BLaER1 treated with 17β-estradiol and CSF1 and Interleukin-3, amounts not matched to agents 10 nM and 100 nM (cell line): ENCODE results near the gene BLOC1S4.

Source experiments
- H3K27ac ChIP-seq, 11 experiments: shearing (Covaris generic); formaldehyde crosslinking; 2 replicates each; pipeline ENCODE4 v1.8.1; 2022
- H3K27me3 ChIP-seq, 11 experiments: shearing (Covaris generic); formaldehyde crosslinking; 2 replicates each; pipeline ENCODE4 v1.8.1; 2022
- H3K36me3 ChIP-seq, 11 experiments: shearing (Covaris generic); formaldehyde crosslinking; 2 replicates each; pipeline ENCODE4 v1.8.1; 2022
- H3K4me1 ChIP-seq, 10 experiments: shearing (Covaris generic); formaldehyde crosslinking; 2 replicates each; pipeline ENCODE4 v1.8.1; 2022
- H3K4me2 ChIP-seq, 11 experiments: shearing (Covaris generic); formaldehyde crosslinking; 2 replicates each; pipeline ENCODE4 v1.8.1; 2022
- H3K4me3 ChIP-seq, 10 experiments: shearing (Covaris generic); formaldehyde crosslinking; 2 replicates each; pipeline ENCODE4 v1.8.1; 2022
- H3K9ac ChIP-seq, 11 experiments: shearing (Covaris generic); formaldehyde crosslinking; 2 replicates each; pipeline ENCODE4 v1.8.1; 2022
- H3K9me3 ChIP-seq, 11 experiments: shearing (Covaris generic); formaldehyde crosslinking; replicated peaks in 1 of 11; 2 replicates each; pipeline ENCODE4 v1.8.1; 2022
- H4K20me1 ChIP-seq, 11 experiments: shearing (Covaris generic); formaldehyde crosslinking; 2 replicates each; pipeline ENCODE4 v1.8.1; 2022
- Cebpa-rat ChIP-seq, 11 experiments: shearing (Covaris generic); IDR thresholded peaks; 2 replicates each; pipeline ENCODE4 v1.8.1; 2022

Gene BLOC1S4

DNA sequence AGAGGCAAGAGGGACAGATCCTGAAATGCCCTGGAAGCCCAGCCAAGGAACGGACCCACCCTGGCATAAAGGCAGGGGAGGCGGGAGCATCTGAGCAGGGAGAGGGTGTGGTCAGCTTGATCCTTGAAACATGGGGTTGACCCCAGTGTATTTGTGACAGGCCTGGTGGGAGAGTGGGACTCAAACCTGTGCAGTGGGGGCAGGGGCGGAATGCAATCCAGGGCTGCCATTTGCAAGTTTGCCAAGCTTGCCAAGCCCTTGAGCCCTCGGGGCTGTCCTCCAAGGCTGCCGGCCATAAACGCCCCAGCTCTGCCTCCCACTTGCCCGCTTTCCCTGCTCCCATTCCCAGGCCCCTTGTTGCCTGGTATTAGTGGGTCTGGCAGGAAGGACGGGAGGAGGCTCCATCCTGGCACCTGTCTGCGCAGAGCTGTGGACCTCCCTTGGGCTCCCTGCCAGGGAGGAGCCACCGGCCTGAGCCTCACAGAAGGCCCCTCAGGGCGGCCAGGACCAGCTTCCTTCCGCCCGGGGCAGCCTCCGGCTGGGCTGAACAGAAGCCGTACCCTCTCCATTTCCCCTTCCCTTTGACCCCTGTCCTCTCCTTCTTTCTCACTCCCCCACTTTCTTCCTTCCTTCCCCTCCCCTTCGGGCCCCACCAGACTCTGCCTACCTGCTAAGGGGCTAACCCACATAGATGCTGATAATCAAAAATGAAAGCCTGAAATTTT is 21.6 kb upstream of the BLOC1S4 start:
- no peak for TF ChIP-seq Cebpa-rat (IDR thresholded peaks at IDR 0.05)
- peaks cover 0 to 10% (median 0%) of the 10 kb centered on the region in 11 experiments; a peak in 4 of 22 replicates for H4K20me1 ChIP-seq
- H3K36me3 ChIP-seq, result peaks cover 0 to 6% (median 0%) of the 10 kb centered on the region in 11 experiments; a peak in 3 of 22 replicates
- no peaks in the 10 kb centered on the region for H3K27me3 ChIP-seq
- H3K4me1 ChIP-seq, result peaks cover 71 to 86% (median 83%) of the 10 kb centered on the region in 10 experiments
- peak overlapping the region in 10 of 11 experiments; percentile 19 to 57 (median 46); a peak in 17 of 22 replicates for H3K9ac ChIP-seq
- H3K9me3 ChIP-seq, result no peaks in the 10 kb centered on the region
- peak overlapping the region; percentile 73 to 89 (median 82) for H3K4me2 ChIP-seq
- peak overlapping the region; percentile 32 to 83 (median 73); a peak in 20 of 22 replicates for H3K27ac ChIP-seq
- H3K4me3 ChIP-seq, result peak overlapping the region in 3 of 10 experiments; percentile 19 to 52 (median 22); a peak in 3 of 20 replicates

DNA sequence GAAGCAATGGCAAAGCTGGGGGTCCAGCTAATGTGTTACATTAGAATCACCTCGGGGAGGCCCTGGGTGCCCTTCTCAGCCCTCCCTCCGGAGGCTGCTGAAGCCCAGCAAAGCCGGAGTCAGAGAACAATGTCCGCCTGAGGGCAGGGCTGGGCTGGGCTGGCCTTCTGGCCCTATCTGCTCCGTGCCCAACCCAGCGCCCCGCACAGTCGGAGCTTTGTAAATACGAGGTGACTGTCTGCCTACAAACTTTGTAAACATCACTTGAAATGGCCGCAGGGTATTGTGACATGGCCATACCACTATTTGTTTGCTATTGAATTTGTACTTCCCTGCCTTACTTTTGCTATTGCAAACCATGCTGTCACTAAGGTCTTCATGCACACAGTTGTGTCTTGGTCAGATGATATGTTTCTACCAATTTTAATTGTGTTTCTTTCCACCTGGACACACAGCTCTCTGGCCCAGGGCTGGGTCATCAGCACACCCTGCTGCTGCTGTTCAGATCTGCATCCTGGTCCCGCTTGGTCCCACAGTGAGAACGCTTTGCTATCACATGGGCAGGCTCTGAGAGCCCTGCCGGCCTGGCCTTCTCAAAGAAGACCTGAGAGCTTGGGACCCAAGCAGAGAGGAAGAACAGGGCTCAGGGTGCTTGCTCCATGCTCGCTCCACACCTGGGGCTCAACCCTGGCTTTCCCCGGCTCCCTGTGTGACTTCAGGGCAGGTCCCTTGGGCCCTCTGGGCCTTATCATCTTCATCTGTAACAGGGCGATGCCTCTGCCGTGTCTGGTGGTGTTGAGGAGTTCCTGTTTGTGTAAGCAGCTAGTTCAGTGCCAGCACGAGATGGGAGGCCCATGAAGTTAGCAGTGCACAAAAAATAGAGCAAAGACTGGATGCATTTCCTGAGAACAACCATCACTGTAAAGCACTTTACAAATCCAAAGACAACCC is 20.0 kb upstream of the BLOC1S4 start:
- Histone ChIP-seq H3K9me3 (no peaks in the 10 kb centered on the region), H3K27ac (peak overlapping the region; percentile 36 to 83 (median 72); a peak in 20 of 22 replicates), H4K20me1 (peaks cover 0 to 10% (median 0%) of the 10 kb centered on the region in 11 experiments; a peak in 3 of 22 replicates), H3K4me3 (peak overlapping the region in 1 of 10 experiments; percentile 4; a peak in 1 of 20 replicates), H3K4me2 (peak overlapping the region; percentile 73 to 89 (median 82)), H3K36me3 (peaks cover 0 to 21% (median 9%) of the 10 kb centered on the region in 11 experiments; a peak in 11 of 22 replicates), H3K27me3 (no peaks in the 10 kb centered on the region), H3K4me1 (peaks cover 55 to 77% (median 74%) of the 10 kb centered on the region in 10 experiments), H3K9ac (peak overlapping the region; percentile 21 to 72 (median 62); a peak in 19 of 22 replicates)
- TF ChIP-seq Cebpa-rat (IDR thresholded peaks at IDR 0.05), result peak in 6 of 11 experiments; percentile 14 to 59 (median 42); a peak in 6 of 22 replicates

DNA sequence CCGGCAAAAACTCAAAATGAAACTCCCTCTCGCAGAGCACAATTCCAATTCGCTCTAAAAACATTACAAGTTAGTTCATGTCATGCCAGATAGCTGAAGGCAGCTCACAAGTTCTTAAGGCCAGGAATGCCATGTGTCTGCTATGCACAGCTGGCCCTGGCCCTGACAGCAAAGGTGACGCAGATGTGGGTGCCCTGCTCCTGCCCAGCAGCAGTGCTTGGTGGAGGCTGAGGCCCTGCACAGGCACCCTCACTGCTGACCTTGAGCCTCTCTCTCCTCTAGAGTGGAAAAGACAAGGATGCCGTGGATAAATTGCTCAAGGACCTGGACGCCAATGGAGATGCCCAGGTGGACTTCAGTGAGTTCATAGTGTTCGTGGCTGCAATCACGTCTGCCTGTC is 19.4 kb upstream of the BLOC1S4 start:
- Histone ChIP-seq H3K27me3 (no peaks in the 10 kb centered on the region), H3K4me2 (peak overlapping the region; percentile 73 to 89 (median 82)), H3K4me3 (peak overlapping the region in 1 of 10 experiments; percentile 2; a peak in 1 of 20 replicates), H4K20me1 (peaks cover 0 to 10% (median 3%) of the 10 kb centered on the region in 11 experiments; a peak in 6 of 22 replicates), H3K4me1 (peaks cover 51 to 71% (median 67%) of the 10 kb centered on the region in 10 experiments), H3K36me3 (peaks cover 5 to 25% (median 13%) of the 10 kb centered on the region in 11 experiments), H3K9me3 (no peaks in the 10 kb centered on the region), H3K27ac (peak overlapping the region in 9 of 11 experiments; percentile 62 to 83 (median 73); a peak in 19 of 22 replicates), H3K9ac (peak overlapping the region in 10 of 11 experiments; percentile 30 to 72 (median 62); a peak in 18 of 22 replicates)
- TF ChIP-seq Cebpa-rat (IDR thresholded peaks at IDR 0.05), result no peak

DNA sequence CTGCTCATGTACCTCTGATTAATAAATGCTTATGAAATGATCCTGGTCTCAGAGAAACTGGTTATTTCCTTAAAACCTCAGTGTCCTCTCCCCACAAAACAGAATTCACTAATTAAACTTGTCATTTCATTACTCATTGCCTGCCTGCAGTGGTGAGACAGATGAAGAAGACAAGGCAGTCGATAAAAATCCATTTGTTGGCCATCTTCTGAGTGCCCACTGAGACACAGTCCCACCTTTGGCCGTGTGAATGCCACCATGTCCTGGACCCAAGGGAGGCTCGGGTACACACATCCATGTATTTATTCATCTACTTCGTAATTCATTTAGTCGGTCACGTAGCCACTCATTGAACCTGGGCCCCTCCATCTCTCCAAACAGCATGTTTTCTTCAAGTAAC is 18.8 kb upstream of the BLOC1S4 start:
- Histone ChIP-seq H3K9me3 (no peaks in the 10 kb centered on the region), H3K4me3 (0 out of 20 replicates have a peak overlapping the region, but pooled peaks of 1 of the 10 experiments have one; percentile 2), H4K20me1 (peaks cover 0 to 13% (median 3%) of the 10 kb centered on the region in 11 experiments; a peak in 6 of 22 replicates), H3K36me3 (peaks cover 10 to 30% (median 17%) of the 10 kb centered on the region in 11 experiments), H3K4me1 (peaks cover 51 to 70% (median 65%) of the 10 kb centered on the region in 10 experiments), H3K4me2 (peak overlapping the region; percentile 73 to 89 (median 82)), H3K9ac (peak overlapping the region in 9 of 11 experiments; percentile 52 to 72 (median 63); a peak in 15 of 22 replicates), H3K27ac (peak overlapping the region in 9 of 11 experiments; percentile 62 to 83 (median 73); a peak in 17 of 22 replicates), H3K27me3 (no peaks in the 10 kb centered on the region)
- TF ChIP-seq Cebpa-rat (IDR thresholded peaks at IDR 0.05), result no peak

DNA sequence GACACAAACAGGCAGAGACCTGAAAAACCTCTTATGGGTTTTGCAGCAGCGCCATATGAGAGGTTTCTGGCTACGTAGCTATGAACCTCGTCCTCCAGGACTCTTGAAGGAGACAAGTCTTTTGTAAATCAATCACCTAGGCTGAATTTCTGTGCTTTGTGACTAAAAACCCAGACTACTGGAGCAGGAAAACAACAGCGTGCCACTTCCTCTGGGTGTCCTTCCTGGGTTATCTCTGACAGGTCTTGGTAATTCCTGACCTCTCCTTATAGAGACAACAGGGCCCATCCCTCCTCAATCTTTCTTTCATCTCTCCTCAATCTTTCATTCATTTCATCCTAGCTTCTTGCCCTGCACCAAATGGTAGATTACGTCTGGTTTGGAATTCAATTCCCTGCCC is 16.6 kb upstream of the BLOC1S4 start:
- no peak for TF ChIP-seq Cebpa-rat (IDR thresholded peaks at IDR 0.05)
- H3K4me2 ChIP-seq, result peak overlapping the region in 5 of 11 experiments; percentile 1 to 26 (median 4); a peak in 5 of 22 replicates
- no peaks in the 10 kb centered on the region for H3K27me3 ChIP-seq
- H4K20me1 ChIP-seq, result peaks cover 0 to 28% (median 6%) of the 10 kb centered on the region in 11 experiments; a peak in 8 of 22 replicates
- peaks cover 29 to 53% (median 37%) of the 10 kb centered on the region in 11 experiments for H3K36me3 ChIP-seq
- H3K9ac ChIP-seq, result 0 out of 22 replicates have a peak overlapping the region, but pooled peaks of 1 of the 11 experiments have one; percentile 4
- peaks cover 0 to 16% (median 11%) of the 10 kb centered on the region in 11 experiments; a peak in 14 of 22 replicates for H3K9me3 ChIP-seq
- peak overlapping the region in 2 of 11 experiments; percentile 2 to 29; a peak in 1 of 22 replicates for H3K27ac ChIP-seq
- H3K4me3 ChIP-seq, result no peak overlapping the region
- H3K4me1 ChIP-seq, result peaks cover 33 to 55% (median 45%) of the 10 kb centered on the region in 10 experiments

DNA sequence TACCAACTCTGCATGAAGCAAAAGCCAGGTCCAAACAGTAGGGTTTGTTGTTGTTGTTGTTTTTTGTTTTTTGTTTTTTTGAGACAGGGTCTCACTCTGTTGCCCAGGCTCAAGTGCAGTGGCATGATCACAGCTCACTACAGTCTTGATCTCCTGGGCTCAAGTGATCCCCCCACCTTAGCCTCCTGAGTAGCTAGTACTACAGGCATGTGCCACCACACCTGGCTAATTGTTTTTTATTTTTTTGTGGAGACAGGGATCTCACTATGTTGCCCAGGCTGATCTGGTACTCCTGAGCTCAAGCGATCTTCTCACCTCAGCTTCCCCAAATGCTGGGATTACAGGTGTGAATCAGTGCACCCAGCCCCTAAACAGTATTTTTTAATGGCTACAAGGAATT is 16.1 kb upstream of the BLOC1S4 start:
- Histone ChIP-seq H3K9me3 (peaks cover 0 to 16% (median 11%) of the 10 kb centered on the region in 11 experiments; a peak in 14 of 22 replicates), H3K4me2 (peak overlapping the region in 4 of 11 experiments; percentile 3 to 26 (median 14); a peak in 5 of 22 replicates), H4K20me1 (peaks cover 0 to 32% (median 7%) of the 10 kb centered on the region in 11 experiments; a peak in 10 of 22 replicates), H3K27ac (no peak overlapping the region), H3K9ac (no peak overlapping the region), H3K4me1 (peaks cover 28 to 51% (median 41%) of the 10 kb centered on the region in 10 experiments), H3K4me3 (no peak overlapping the region), H3K36me3 (peaks cover 29 to 58% (median 41%) of the 10 kb centered on the region in 11 experiments), H3K27me3 (no peaks in the 10 kb centered on the region)
- TF ChIP-seq Cebpa-rat (IDR thresholded peaks at IDR 0.05), result no peak

DNA sequence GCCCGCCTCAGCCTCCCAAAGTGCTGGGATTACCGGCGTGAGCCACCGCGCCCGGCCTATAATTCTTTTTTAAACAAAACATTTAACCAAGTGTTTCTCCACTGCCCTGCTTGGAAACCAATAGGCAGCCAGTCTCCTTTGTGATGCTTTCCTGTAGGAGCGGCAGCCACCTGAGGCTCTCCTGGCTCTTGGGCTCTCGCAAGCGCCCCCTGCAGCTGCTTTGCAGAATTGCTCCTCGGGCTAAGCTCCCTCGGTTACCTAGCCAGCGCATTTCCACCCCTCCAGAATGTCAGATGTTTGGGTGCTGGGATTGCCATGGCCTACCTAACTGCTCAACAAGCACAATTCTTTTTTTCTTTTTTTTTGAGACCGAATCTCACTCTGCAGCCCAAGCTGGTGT is 14.6 kb upstream of the BLOC1S4 start:
- H4K20me1 ChIP-seq, result peaks cover 0 to 39% (median 17%) of the 10 kb centered on the region in 11 experiments; a peak in 12 of 22 replicates
- TF ChIP-seq Cebpa-rat (IDR thresholded peaks at IDR 0.05), result no peak
- no peak overlapping the region for H3K27ac ChIP-seq
- peaks cover 0 to 16% (median 11%) of the 10 kb centered on the region in 11 experiments; a peak in 14 of 22 replicates for H3K9me3 ChIP-seq
- H3K4me2 ChIP-seq, result no peak overlapping the region
- no peak overlapping the region for H3K9ac ChIP-seq
- peaks cover 37 to 73% (median 53%) of the 10 kb centered on the region in 11 experiments for H3K36me3 ChIP-seq
- no peak overlapping the region for H3K4me3 ChIP-seq
- no peaks in the 10 kb centered on the region for H3K27me3 ChIP-seq
- H3K4me1 ChIP-seq, result peaks cover 16 to 47% (median 34%) of the 10 kb centered on the region in 10 experiments

DNA sequence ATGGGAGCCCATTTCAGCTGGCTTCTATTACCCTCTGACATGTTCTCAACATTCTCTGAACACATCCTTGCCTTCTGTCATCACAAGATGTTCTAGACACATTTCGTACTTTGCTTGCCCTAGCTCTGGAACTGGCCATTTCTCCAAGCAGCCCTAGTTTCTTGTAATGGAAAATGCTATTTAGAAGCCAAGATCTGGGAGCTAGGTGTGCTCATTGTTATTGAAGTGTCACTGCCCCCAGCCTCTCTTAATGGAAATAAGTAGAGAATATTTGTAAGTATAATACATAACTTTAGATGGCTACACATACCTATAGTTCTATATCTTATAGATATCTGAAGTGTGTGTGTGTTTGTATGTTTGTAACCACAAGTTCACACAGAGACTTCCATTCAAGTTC is 13.2 kb upstream of the BLOC1S4 start:
- Histone ChIP-seq H3K9ac (no peak overlapping the region), H3K27ac (no peak overlapping the region), H3K4me1 (peaks cover 17 to 47% (median 35%) of the 10 kb centered on the region in 10 experiments), H4K20me1 (peaks cover 0 to 48% (median 27%) of the 10 kb centered on the region in 11 experiments; a peak in 13 of 22 replicates), H3K36me3 (peaks cover 45 to 86% (median 67%) of the 10 kb centered on the region in 11 experiments), H3K27me3 (no peaks in the 10 kb centered on the region), H3K4me3 (no peak overlapping the region), H3K4me2 (no peak overlapping the region), H3K9me3 (peaks cover 0 to 16% (median 11%) of the 10 kb centered on the region in 11 experiments; a peak in 14 of 22 replicates)
- TF ChIP-seq Cebpa-rat (IDR thresholded peaks at IDR 0.05), result no peak
